ENCODE measurements around the gene GMCL2.

GMCL2 gene

DNA sequence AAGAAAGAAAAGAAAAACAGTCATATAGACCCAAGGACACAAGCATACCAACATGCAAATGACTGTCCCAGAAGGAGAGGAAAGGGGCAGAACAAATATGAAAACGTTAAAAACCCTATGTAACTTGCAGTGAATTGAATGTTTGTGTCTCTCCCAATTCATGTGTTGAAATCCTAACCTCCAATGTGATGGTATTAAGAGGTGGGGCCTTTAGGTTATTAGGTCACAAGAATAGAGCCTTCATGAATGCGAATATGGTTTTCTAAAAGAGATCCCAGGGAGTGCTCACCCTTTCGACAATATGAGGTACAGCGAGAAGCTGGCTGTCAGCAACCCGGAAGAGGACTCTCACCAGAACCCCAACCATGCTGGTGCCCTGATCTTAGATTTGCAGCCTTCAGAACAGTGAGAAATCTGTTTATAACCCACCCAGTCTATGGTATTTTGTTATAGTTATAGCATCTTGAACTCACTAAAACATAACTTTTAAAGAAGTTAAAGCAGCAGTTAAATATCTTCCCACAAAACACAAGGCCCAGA, 31.1 kb upstream of the GMCL2 start:
- TF ChIP-seq CTCF (IDR thresholded peaks at IDR 0.05; ENCODE audit: borderline replicate concordance, extremely low read depth, low read length, poor library complexity, severe bottlenecking) (no peak), EZH2 (IDR thresholded peaks at IDR 0.05; ENCODE audit: borderline replicate concordance, low read depth, low read length, severe bottlenecking) (no peak)
- H3K27me3 ChIP-seq (ENCODE audit: insufficient read depth, low read length, poor library complexity) = no peaks in the 10 kb centered on the region
- no peak overlapping the region for H2AFZ ChIP-seq (ENCODE audit: low read depth, low read length)
- H3K36me3 ChIP-seq (ENCODE audit: insufficient read depth, low read length) = peaks cover 82% of the 10 kb centered on the region
- no peak overlapping the region for H3K27ac ChIP-seq (ENCODE audit: low read length)
- ATAC-seq (ENCODE audit: insufficient read depth, low read depth) (no peak), DNase-seq (no peak)
- no peaks in the 10 kb centered on the region for H3K9me3 ChIP-seq (ENCODE audit: insufficient read depth, low read length, severe bottlenecking)
- no peaks in the 10 kb centered on the region for H3K4me1 ChIP-seq (ENCODE audit: insufficient read depth, low read length)
- peaks cover 38% of the 10 kb centered on the region for H4K20me1 ChIP-seq (ENCODE audit: insufficient read depth, low read length)
- no peak overlapping the region for H3K4me3 ChIP-seq (ENCODE audit: low read depth in 1 of 2, low read length in 2 of 2)
- peaks cover 10% of the 10 kb centered on the region; the same call in 1 of the 2 replicates for H3K79me2 ChIP-seq (ENCODE audit: insufficient read depth, low read length)
- no peak overlapping the region for H3K4me2 ChIP-seq (ENCODE audit: insufficient read depth, low read length)
- H3K9ac ChIP-seq (ENCODE audit: low read depth, low read length) = no peak overlapping the region

- H3K36me3 ChIP-seq (ENCODE audit: insufficient read depth, low read length) = peaks cover 82% of the 10 kb centered on the region
- H3K4me1 ChIP-seq (ENCODE audit: insufficient read depth, low read length) = no peaks in the 10 kb centered on the region
- H3K27me3 ChIP-seq (ENCODE audit: insufficient read depth, low read length, poor library complexity) = no peaks in the 10 kb centered on the region
- DNase-seq = no peak
- H2AFZ ChIP-seq (ENCODE audit: low read depth, low read length) = no peak overlapping the region
- no peak overlapping the region for H3K9ac ChIP-seq (ENCODE audit: low read depth, low read length)
- peaks cover 50% of the 10 kb centered on the region for H4K20me1 ChIP-seq (ENCODE audit: insufficient read depth, low read length)
- no peak for ATAC-seq (ENCODE audit: insufficient read depth, low read depth)
- no peak overlapping the region for H3K27ac ChIP-seq (ENCODE audit: low read length)
- H3K79me2 ChIP-seq (ENCODE audit: insufficient read depth, low read length) = peaks cover 17% of the 10 kb centered on the region; the same call in 1 of the 2 replicates
- H3K4me2 ChIP-seq (ENCODE audit: insufficient read depth, low read length) = no peak overlapping the region
- no peak for TF ChIP-seq CTCF (IDR thresholded peaks at IDR 0.05; ENCODE audit: borderline replicate concordance, extremely low read depth, low read length, poor library complexity, severe bottlenecking)
- no peak for TF ChIP-seq EZH2 (IDR thresholded peaks at IDR 0.05; ENCODE audit: borderline replicate concordance, low read depth, low read length, severe bottlenecking)
- no peak overlapping the region for H3K4me3 ChIP-seq (ENCODE audit: low read depth in 1 of 2, low read length in 2 of 2)
- no peaks in the 10 kb centered on the region for H3K9me3 ChIP-seq (ENCODE audit: insufficient read depth, low read length, severe bottlenecking)
These were observed 29.6 kb upstream of the GMCL2 start for GRCh38 chr5:178216779-178217178.

GRCh38 chr5:178216088-178216534, 28.9 kb upstream of the GMCL2 start:
- Histone ChIP-seq H2AFZ (ENCODE audit: low read depth, low read length) (no peak overlapping the region), H3K36me3 (ENCODE audit: insufficient read depth, low read length) (peaks cover 83% of the 10 kb centered on the region), H3K4me2 (ENCODE audit: insufficient read depth, low read length) (no peak overlapping the region), H3K4me3 (ENCODE audit: low read depth in 1 of 2, low read length in 2 of 2) (no peak overlapping the region), H3K27ac (ENCODE audit: low read length) (no peak overlapping the region), H3K9me3 (ENCODE audit: insufficient read depth, low read length, severe bottlenecking) (no peaks in the 10 kb centered on the region), H3K9ac (ENCODE audit: low read depth, low read length) (no peak overlapping the region), H3K27me3 (ENCODE audit: insufficient read depth, low read length, poor library complexity) (no peaks in the 10 kb centered on the region), H4K20me1 (ENCODE audit: insufficient read depth, low read length) (peaks cover 57% of the 10 kb centered on the region), H3K79me2 (ENCODE audit: insufficient read depth, low read length) (peaks cover 22% of the 10 kb centered on the region; the same call in 1 of the 2 replicates), H3K4me1 (ENCODE audit: insufficient read depth, low read length) (no peaks in the 10 kb centered on the region)
- ATAC-seq (ENCODE audit: insufficient read depth, low read depth) (no peak), DNase-seq (no peak)
- TF ChIP-seq EZH2 (IDR thresholded peaks at IDR 0.05; ENCODE audit: borderline replicate concordance, low read depth, low read length, severe bottlenecking) = no peak
- no peak for TF ChIP-seq CTCF (IDR thresholded peaks at IDR 0.05; ENCODE audit: borderline replicate concordance, extremely low read depth, low read length, poor library complexity, severe bottlenecking)
